Measurements from ENCODE around the gene COBLL1.

COBLL1 gene

DNA sequence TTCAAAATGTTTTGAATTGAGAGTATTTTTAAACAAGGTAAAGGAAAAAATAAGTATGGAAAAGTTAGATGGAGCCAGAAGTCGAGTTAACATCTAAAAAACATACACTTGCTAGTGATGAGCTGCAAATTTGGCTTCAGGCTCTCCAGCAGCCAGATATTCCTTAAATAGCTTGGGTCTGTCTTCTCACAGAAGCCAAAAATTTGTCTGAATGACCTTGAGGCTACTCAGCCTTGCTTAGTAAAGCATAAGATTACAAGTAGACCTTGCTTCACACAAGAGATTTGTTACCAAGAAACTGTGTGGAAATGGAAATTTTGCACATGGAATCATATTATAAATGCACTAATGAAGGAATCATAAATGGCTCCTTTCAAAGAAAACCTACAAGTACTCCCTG lies 179.6 kb downstream of the COBLL1 start:
- in situ Hi-C loops (cut with HindIII; ENCODE audit: low sequenced_read_pairs) = no loop called here
- H3K4me3 ChIP-seq (ENCODE audit: low read depth, low read length) = no peak overlapping the region
- DNase-seq (ENCODE audit: low read depth, low spot score) = no peak
- TF ChIP-seq, protein P1, sequence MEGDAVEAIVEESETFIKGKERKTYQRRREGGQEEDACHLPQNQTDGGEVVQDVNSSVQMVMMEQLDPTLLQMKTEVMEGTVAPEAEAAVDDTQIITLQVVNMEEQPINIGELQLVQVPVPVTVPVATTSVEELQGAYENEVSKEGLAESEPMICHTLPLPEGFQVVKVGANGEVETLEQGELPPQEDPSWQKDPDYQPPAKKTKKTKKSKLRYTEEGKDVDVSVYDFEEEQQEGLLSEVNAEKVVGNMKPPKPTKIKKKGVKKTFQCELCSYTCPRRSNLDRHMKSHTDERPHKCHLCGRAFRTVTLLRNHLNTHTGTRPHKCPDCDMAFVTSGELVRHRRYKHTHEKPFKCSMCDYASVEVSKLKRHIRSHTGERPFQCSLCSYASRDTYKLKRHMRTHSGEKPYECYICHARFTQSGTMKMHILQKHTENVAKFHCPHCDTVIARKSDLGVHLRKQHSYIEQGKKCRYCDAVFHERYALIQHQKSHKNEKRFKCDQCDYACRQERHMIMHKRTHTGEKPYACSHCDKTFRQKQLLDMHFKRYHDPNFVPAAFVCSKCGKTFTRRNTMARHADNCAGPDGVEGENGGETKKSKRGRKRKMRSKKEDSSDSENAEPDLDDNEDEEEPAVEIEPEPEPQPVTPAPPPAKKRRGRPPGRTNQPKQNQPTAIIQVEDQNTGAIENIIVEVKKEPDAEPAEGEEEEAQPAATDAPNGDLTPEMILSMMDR (IDR thresholded peaks at IDR 0.05; ENCODE audit: low read depth, low read length) = no peak

DNA sequence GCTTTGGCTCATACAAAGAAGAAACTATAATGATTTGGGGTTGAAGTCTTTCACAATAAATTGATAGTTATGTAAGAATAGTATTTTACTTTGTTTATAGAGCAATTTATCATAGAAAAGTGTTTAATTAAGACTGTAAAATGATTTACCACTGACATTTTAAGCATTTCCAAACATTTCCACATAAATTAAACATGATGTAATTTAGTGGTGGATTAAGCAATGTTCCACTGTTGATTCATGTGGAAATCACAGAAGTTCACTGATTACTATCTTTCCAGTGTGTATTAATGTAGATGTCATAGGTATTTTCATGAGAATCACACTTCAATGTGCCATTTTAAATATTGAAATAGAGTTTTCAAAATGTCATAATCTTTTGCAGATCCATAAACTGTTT lies 180.3 kb downstream of the COBLL1 start:
- peak; percentile 9 for DNase-seq (ENCODE audit: low read depth, low spot score)
- in situ Hi-C loops (cut with HindIII; ENCODE audit: low sequenced_read_pairs) = no loop called here
- no peak overlapping the region for H3K4me3 ChIP-seq (ENCODE audit: low read depth, low read length)
- TF ChIP-seq, protein P1 (IDR thresholded peaks at IDR 0.05; ENCODE audit: low read depth, low read length) = no peak

DNA sequence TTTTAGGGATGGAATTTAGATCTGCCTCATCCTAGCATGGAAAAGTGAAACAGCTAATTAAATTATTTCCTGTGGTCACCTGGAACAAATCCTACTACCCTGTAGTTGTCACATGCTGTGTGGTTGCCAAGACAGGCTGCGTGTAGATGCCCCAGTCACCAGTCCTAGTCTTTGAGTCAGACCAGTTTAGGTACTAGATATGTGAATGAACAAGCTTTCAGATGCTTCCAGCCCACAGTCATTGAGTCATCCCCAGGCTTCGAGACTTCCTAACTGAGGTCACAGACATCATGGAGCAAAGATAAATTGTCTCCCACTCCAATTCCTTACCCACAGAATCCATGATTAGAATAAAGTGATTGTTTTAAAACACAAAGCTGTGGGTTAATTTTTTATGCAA lies 184.5 kb downstream of the COBLL1 start:
- H3K4me3 ChIP-seq (ENCODE audit: low read depth, low read length) = no peak overlapping the region
- TF ChIP-seq, protein P1 (IDR thresholded peaks at IDR 0.05; ENCODE audit: low read depth, low read length) = no peak
- DNase-seq (ENCODE audit: low read depth, low spot score) = peak; percentile 81
- in situ Hi-C loops (cut with HindIII; ENCODE audit: low sequenced_read_pairs) = no loop called here

DNA sequence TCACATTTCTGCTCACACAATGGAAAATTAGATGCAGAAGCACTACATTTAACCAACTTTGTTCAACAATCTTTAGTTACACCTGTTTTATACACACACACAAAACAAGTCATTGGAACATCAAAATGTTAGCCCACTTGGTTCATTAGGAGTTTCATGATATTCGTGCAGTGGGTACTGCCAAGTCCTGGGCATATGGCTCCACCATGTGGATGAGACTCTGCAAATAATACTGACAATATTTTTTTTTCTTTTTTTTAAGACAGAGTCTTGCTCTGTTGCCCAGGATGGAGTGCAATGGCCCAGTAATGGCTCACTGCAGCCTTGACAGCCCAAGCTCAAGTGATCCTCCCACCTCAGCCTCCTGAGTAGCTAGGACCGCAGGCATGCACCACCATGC lies 185.9 kb downstream of the COBLL1 start:
- in situ Hi-C loops (cut with HindIII; ENCODE audit: low sequenced_read_pairs) = no loop called here
- no peak overlapping the region for H3K4me3 ChIP-seq (ENCODE audit: low read depth, low read length)
- peak; percentile 39 for DNase-seq (ENCODE audit: low read depth, low spot score)
- TF ChIP-seq, protein P1 (IDR thresholded peaks at IDR 0.05; ENCODE audit: low read depth, low read length) = peak; percentile 19

DNA sequence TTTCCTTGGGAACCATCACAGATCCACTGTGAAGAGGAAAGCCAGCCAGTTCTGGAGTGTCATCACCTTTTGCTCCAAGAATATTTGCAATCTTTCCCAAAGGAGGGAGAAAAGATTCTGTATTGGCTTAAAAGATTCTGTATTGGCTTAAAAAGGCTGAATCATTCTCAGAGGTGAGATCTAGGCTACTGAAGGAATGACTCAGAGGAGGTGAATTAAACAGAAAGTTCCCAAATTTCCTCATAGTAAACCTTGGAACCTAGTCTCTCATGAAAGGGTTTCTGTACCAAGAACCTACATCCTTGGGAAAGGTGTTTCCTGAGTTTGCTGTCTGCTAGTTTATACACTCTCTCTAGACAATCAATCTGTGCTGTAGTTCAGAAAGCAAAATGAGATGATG lies 186.3 kb downstream of the COBLL1 start:
- TF ChIP-seq, protein P1 (IDR thresholded peaks at IDR 0.05; ENCODE audit: low read depth, low read length) = no peak
- peak; percentile 14 for DNase-seq (ENCODE audit: low read depth, low spot score)
- in situ Hi-C loops (cut with HindIII; ENCODE audit: low sequenced_read_pairs) = no loop called here
- no peak overlapping the region for H3K4me3 ChIP-seq (ENCODE audit: low read depth, low read length)

DNA sequence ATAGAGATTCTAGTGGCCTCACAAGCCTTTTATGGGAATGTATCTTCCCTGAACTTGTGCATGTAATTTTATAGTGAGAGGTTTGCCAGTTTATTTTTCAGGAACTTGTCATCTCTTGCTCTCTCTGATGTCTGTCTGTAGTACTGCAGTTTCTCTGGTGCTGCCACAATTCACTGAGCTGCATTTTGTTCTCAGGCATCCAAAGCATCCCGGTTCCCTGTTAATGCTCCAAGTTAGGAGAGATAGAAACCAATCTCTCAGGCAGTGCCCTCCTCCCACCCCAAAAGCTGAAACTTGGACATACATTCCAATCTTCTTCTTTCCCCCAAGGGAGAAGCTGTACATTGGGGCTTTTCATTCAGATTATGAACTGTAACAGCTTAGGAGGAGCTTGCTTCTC lies 190.3 kb downstream of the COBLL1 start:
- TF ChIP-seq, protein P1 (IDR thresholded peaks at IDR 0.05; ENCODE audit: low read depth, low read length) = no peak
- in situ Hi-C loops (cut with HindIII; ENCODE audit: low sequenced_read_pairs) = no loop called here

More for the DNA sequence above, 190.3 kb downstream of the COBLL1 start:
- no peak for DNase-seq (ENCODE audit: low read depth, low spot score)
- H3K4me3 ChIP-seq (ENCODE audit: low read depth, low read length) = no peak overlapping the region
